ENCODE data around the gene HELZ.

DNA sequence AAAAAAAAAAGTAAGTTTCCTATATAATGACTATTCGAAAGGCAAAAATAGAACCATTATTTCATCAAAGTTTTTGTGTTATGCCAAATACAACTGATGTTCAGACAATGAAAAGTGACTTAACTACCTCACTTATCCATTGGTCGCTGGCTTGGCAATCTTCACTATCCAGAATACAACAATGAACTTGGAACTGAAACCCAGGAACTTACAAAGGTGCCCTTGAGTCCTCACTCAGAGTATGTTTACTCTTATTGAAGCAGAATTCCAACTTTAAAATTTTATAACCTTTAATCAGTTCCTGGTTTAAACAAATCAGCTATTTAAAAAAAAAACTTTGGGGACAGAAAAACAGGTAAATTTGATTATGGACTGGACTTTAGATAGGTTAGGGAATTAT, 34.1 kb downstream of the HELZ start:
- TF ChIP-seq EZH2 (IDR thresholded peaks at IDR 0.05; ENCODE audit: low read depth, low read length, severe bottlenecking), result no peak
- TF ChIP-seq CREB1 (IDR thresholded peaks at IDR 0.05), result no peak
- TF ChIP-seq, protein P1, sequence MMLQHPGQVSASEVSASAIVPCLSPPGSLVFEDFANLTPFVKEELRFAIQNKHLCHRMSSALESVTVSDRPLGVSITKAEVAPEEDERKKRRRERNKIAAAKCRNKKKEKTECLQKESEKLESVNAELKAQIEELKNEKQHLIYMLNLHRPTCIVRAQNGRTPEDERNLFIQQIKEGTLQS (IDR thresholded peaks at IDR 0.05; ENCODE audit: insufficient read depth, low read depth, low read length), result no peak
- TF ChIP-seq RAD21 (IDR thresholded peaks at IDR 0.05 in 1 of 2, conservative IDR thresholded peaks at IDR 0.05 in 1 of 2; ENCODE audit: low read depth in 2 of 2, low read length in 2 of 2), result no peak
- TF ChIP-seq SRF (IDR thresholded peaks at IDR 0.05; ENCODE audit: low read depth, low read length), result no peak
- no peak for TF ChIP-seq TBP (IDR thresholded peaks at IDR 0.05; ENCODE audit: low read depth, low read length)
- TF ChIP-seq POLR2AphosphoS5 (IDR thresholded peaks at IDR 0.05; ENCODE audit: low read depth, low read length), result no peak
- TF ChIP-seq, protein P2, sequence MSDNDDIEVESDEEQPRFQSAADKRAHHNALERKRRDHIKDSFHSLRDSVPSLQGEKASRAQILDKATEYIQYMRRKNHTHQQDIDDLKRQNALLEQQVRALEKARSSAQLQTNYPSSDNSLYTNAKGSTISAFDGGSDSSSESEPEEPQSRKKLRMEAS (IDR thresholded peaks at IDR 0.05), result no peak
- TF ChIP-seq, protein P3, sequence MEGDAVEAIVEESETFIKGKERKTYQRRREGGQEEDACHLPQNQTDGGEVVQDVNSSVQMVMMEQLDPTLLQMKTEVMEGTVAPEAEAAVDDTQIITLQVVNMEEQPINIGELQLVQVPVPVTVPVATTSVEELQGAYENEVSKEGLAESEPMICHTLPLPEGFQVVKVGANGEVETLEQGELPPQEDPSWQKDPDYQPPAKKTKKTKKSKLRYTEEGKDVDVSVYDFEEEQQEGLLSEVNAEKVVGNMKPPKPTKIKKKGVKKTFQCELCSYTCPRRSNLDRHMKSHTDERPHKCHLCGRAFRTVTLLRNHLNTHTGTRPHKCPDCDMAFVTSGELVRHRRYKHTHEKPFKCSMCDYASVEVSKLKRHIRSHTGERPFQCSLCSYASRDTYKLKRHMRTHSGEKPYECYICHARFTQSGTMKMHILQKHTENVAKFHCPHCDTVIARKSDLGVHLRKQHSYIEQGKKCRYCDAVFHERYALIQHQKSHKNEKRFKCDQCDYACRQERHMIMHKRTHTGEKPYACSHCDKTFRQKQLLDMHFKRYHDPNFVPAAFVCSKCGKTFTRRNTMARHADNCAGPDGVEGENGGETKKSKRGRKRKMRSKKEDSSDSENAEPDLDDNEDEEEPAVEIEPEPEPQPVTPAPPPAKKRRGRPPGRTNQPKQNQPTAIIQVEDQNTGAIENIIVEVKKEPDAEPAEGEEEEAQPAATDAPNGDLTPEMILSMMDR (IDR thresholded peaks at IDR 0.05; ENCODE audit: control extremely low read depth in 1 of 3, insufficient read depth in 1 of 3, low read depth in 1 of 3, low read length in 3 of 3), result no peak
- TF ChIP-seq YY1 (IDR thresholded peaks at IDR 0.05; ENCODE audit: low read depth, low read length), result no peak
- TF ChIP-seq BRCA1 (IDR thresholded peaks at IDR 0.05; ENCODE audit: low read depth, low read length), result no peak
- TF ChIP-seq JUND (IDR thresholded peaks at IDR 0.05; ENCODE audit: low read length), result no peak
- TF ChIP-seq POLR2A (IDR thresholded peaks at IDR 0.05; ENCODE audit: control extremely low read depth in 1 of 2, low read depth in 2 of 2, low read length in 2 of 2), result no peak
